Stimulated activated CD8-positive, alpha-beta memory T cell treated with anti-CD3 and anti-CD28 coated beads, Interleukin-15, amount 100 ng/mL, for 24 hours (primary cell): Measurements from ENCODE around the gene CERS2.

ENCODE experiments used
- DNase-seq: peaks from one replicate; pipeline ENCODE4 v3.0.0-alpha.2; 2020; ENCODE audit warnings: low read depth

CERS2 gene

GRCh38 chr1:150974580-150975478 is at the start of gene CERS2:
CERS2 (minus strand) TSS chr1:150974835; CDS start chr1:150969090, 5,745 bp downstream.
- peak; percentile 39 for DNase-seq

- DNase-seq = no peak
These were observed 38.9 kb upstream of the CERS2 start for GRCh38 chr1:151013518-151013917.

- no peak for DNase-seq
These were observed 38.2 kb upstream of the CERS2 start for GRCh38 chr1:151012684-151013471.

- no peak for DNase-seq
These were observed 36.7 kb upstream of the CERS2 start for GRCh38 chr1:151011154-151011850.

GRCh38 chr1:151010346-151010726 is 35.7 kb upstream of the CERS2 start:
- no peak for DNase-seq

GRCh38 chr1:151009674-151010345 is 35.2 kb upstream of the CERS2 start:
- no peak for DNase-seq

- no peak for DNase-seq
These were observed 34.6 kb upstream of the CERS2 start for GRCh38 chr1:151009206-151009587.

GRCh38 chr1:151008244-151009205 is 33.9 kb upstream of the CERS2 start, which contains the start of gene PRUNE1:
PRUNE1 (plus strand) TSS chr1:151008449; CDS start chr1:151008633, 184 bp downstream.
- peak; percentile 92 for DNase-seq

GRCh38 chr1:151007853-151008243 is 33.2 kb upstream of the CERS2 start:
- DNase-seq = no peak

GRCh38 chr1:151006327-151007052 is 31.9 kb upstream of the CERS2 start, which contains the start of gene MINDY1:
MINDY1 (minus strand) TSS chr1:151006902; CDS start chr1:151002617, 4,285 bp downstream.
- DNase-seq = no peak

GRCh38 chr1:151005729-151006319 is 31.2 kb upstream of the CERS2 start:
- no peak for DNase-seq

- no peak for DNase-seq
These were observed 28.5 kb upstream of the CERS2 start for GRCh38 chr1:151003180-151003579.

GRCh38 chr1:151002611-151003010 is 28.0 kb upstream of the CERS2 start:
- DNase-seq = no peak

- no peak for DNase-seq
These were observed 27.4 kb upstream of the CERS2 start for GRCh38 chr1:151002051-151002450.

- DNase-seq = no peak
These were observed 27.0 kb upstream of the CERS2 start for GRCh38 chr1:151001602-151002001.

GRCh38 chr1:151000408-151000807 is 25.8 kb upstream of the CERS2 start:
- DNase-seq = no peak

GRCh38 chr1:150999926-151000325 is 25.3 kb upstream of the CERS2 start:
- no peak for DNase-seq

- DNase-seq = no peak
These were observed 24.5 kb upstream of the CERS2 start for GRCh38 chr1:150999051-150999674.

GRCh38 chr1:150997949-150998348 is 23.3 kb upstream of the CERS2 start:
- no peak for DNase-seq
